GM19395 (cell line): ENCODE measurements around the gene MRTFB.

Source experiments
- ATAC-seq: cut with Tn5 transposase; IDR thresholded peaks from one replicate; pipeline ENCODE4 v1.9.1; 2021; ENCODE audit warnings: mild to moderate bottlenecking, moderate library complexity; ENCODE audit not compliant: unreplicated experiment

MRTFB gene

DNA sequence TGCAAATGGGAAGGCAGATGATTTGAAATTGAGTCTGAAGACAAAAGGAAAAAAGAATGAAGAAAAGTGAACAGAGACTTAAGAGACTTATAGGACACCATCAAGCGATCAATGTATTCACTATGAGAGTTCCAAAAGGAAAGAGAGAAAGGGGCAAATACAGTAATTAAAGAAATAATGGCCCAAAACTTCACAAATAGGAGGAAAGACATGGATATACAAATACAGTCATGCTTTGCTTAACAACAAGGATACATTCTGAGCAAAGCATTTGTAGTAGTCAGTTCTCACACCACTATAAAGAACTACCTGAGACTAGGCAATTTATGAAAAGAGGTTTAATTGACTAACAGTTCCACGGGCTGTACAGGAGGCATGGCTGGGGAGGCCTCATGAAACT is 152.5 kb downstream of the MRTFB start:
- ATAC-seq: no peak

DNA sequence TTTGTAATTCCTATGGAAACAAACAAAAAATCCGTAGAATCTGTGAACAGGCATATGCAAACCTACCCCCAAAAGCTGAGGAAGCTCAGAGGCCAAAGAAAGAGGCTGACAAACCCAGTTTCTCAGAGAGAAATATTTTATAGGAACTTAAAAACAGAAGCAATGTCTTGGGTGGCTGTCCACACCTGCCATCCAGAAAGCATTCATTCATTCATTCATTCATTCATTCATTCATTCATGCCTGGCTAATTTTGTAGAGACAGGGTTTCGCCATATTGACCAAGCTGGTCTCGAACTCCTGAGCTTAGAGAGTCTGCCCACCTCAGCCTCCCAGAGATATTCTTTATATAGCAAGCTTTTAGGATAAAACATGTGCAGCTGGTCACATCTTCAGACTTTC is 154.3 kb downstream of the MRTFB start:
- ATAC-seq: no peak

DNA sequence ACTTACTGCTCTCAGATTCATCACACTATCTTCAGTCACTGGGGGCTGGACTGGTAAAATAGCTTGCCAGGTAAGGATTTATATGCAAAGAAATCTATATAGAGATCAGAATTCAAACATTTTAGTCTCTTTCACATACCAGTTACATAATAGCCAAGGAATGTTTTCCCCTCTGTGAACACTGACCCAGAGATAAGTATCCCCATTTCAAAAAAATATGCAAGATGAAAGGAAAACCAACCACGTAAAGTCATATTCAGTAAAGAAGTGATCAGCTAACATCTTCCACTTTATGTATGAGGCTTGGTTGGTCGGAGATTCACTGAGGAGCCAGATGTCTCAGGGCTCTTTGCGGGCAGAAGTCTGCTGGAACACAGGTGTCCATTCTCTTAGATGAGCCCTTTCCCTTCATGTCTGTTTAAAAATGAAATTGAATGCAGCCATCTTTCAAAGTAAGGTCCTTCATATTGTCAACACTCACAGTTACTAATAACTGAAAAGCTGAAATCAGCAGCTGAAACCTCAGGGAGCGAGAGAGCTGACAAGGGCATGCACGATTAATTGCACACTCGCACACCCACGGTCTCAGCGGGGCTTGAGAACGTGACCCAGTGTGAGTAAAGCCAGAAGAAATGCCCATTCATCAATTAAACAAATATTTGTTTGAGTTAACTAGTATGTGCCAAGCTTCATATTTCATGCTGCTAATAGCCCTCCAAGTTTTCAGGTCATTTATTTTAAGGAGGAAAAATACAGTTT is 161.2 kb downstream of the MRTFB start:
- no peak for ATAC-seq

DNA sequence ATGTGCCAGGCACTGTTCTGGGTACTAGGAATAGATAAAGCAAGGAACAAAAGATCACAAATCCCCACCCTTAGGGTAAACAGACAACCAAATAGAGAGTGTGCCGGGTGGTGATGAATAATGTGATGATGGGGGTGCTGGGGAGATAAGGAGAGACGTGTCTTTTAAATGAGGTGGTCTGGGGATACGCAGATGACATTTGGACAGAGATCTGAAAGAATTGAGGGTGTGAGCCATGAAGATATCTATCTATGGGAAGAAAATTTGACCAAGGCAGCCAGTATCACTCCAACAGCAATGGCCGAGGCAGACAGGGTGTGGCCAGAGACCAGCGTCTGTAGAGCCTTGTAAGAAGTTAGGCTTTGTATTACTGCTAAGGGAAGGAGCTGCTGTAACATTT is 165.3 kb downstream of the MRTFB start:
- no peak for ATAC-seq

DNA sequence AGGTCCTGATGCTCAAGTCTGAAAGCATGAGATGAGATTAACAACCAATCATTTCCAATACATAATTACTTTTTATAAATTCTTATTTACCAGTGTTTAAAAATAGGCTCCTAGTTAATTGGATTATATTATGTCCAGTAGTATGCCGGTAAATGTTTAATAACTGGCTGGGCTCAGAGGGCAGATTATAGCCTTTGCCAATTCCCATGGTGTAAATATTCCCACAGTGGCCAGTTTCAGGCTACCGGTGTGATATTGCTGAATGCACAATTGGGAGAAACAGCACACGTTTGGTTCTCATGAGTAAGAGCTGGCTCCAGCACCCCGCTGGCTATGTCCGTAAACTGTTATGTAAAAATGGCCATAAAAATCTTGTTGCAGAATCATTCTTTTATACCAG is 167.6 kb downstream of the MRTFB start:
- no peak for ATAC-seq

DNA sequence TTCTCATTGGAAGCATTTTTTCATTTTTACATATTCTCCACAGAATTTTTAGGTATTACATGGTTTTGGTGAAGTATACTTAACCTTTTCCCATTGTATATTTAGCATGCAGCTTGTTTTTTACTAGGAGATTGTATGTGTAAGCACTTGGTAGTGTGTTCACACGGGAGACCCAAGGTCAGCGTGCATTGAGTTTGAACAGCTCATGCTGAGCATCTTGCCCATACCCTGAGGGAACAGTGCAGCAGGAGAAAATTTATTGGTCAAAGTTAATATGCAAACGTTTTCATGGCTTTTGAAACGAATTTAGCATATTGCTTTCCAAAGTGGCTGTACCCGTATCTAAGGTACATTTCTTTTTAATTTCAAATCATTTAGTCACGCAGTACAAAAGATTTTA is 168.7 kb downstream of the MRTFB start:
- ATAC-seq: no peak

DNA sequence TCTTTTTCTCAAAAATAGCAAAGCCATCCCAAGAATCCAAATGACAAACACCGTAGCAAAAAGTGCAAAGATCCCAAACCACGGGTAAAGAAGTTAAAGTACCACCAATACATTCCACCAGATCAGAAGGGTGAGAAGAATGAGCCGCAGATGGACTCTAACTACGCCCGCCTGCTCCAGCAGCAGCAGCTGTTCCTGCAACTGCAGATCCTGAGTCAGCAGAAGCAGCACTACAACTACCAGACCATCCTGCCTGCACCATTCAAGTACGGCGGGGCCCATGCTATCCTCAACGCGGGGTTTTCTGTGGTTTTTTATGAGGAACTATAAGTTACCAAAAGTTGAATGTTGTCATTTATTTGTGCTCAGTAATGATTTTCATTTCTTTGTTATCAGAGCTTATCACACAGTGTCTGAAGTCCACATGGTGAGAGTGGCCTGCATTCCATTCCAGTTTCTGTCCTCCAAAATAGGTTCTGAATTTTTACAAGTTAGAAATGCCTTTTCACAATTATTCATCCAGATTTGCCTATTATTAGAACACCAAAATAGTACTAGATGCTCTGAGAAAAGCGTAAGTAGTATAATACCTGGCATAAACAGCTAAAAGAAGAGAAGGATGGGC is 169.2 kb downstream of the MRTFB start:
- no peak for ATAC-seq

DNA sequence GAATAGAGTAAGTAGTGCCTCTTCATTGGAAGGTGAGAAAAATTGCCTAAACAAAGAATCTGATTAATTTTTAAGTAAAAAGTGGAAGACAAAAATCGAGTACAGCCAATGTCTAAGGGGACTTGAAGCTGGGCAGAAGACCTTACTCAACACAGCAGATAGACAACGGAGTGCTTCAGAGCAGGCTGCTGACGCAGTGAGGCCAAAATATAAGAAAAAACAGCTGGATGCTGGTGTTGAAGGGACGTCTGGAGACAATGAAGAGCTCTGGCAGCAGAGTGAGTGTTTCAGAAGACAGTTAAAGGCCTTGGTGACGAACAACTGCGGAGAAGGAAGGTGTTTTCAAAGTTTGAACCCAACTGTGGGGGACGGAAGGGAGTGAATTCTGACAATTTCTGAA is 169.8 kb downstream of the MRTFB start:
- no peak for ATAC-seq

DNA sequence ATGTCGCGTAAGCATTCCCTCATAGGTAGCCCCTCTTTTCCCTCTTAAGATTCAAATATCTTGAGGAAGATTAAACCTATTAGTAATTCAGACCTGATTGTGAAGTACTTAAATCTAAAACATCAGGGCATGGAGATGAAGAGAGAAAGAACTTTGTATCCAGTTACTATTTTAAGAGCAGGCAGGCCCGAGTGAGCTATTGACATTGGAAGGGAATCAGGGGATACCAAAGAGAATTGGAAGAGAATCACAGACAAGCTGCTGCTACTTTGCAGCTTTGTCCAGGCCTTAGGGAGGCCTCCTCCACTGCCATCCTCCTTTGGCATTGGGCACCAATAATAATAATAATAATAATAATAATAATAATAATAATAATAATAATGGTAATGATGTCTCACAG is 170.5 kb downstream of the MRTFB start:
- ATAC-seq: no peak

DNA sequence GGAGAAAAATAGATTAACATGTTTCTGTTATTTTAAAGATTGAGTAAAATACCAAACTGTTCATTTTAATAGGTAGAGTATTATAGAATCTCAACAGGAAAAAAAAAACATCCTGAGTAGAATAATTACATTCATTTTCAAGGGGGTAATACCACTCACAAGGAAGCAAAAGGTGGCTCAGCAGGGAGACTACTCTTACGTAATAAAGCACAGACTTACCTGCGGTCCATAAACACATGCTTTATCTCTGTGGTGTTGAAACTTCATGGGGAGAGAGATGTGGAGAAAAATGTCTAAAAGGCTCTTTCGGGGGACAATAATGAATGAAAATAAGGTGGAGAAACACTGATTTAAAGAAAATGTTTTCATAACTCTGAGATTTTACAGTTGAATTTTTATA is 171.7 kb downstream of the MRTFB start:
- ATAC-seq: no peak

DNA sequence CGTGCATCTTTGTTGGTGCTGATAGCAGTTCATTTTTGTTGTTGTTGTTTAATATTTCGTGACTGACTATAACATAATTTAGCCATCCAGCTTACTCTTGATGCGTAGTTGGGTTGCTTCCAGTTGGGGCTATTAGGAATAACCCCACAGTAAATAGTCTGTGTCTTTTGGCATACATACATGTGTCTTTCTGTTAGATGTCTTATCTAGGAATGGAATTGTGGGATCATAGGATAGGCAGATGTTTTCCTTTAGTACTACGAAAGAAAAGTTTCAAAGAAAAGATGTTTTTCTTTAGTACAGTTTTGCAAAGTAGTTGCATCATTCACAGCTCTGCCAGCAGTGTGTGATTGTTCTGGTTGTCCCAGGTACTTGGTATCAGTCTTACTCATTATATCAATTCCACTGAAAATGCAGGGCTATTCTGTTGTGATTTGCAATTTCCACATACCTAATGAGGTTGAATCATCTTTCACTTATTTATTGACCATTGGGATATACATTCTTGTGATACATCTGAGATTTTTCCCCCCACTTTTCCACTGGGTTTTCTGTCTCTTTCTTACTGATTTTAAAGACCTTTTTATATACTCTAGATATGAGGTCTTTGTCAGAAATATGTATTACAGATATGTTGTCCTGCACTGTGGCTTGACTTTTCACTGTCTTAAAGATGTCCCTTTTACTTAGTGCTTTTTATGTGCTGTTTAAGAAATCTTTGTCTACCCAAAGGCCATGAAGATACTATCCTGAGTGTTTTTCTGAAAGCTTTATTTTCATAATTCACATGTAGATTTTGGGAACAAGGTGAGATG is 173.3 kb downstream of the MRTFB start:
- no peak for ATAC-seq

DNA sequence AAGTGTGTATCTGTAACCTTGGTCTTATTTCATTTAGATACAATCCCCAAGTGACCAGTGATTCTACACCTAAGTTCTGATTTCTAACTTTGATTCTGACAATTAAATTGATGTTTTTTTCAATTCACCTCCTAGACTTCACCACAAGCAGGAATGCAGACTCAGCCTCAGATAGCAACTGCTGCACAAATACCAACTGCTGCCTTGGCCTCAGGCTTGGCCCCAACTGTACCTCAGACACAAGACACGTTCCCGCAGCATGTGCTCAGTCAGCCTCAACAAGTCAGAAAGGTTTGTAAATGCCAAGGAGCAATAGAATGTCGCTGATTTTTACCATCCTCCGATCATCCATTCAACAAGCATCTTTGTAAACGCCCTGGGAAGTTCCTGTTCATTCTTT is 177.7 kb downstream of the MRTFB start:
- ATAC-seq: no peak

DNA sequence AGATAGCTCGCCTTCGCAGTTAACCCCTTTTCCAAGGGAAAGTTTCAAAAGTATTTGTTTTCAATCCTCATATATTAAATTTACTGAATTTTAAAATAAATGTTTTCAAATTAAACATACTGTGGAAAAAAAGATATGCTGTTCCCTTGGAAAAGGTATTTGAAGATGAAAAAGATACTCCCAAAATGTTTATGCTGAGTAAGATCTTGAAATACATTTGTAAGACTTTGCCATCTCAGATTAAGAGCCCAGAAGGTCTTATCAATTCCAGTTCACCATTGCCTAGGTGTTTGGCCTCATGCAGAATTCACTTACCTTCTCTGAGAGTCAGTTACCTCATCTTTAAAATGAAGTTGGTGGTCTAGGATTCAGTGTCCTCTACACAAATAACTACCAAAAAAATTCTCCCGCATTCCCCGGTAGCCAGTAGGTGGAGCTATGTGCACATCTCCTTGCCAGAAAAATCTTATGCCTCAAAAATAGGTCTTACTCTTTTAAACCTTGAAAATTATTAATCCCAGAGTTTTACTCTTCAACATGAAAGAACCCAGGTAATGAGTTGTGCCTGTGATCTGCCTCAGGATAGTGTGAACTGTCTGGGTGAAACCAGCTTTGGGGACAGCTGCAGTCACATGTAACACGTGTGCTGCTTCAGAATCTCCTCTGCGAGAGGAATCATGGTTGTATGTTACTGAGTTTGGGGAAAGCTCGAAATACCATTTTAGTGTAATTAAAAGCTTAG is 178.3 kb downstream of the MRTFB start:
- no peak for ATAC-seq

DNA sequence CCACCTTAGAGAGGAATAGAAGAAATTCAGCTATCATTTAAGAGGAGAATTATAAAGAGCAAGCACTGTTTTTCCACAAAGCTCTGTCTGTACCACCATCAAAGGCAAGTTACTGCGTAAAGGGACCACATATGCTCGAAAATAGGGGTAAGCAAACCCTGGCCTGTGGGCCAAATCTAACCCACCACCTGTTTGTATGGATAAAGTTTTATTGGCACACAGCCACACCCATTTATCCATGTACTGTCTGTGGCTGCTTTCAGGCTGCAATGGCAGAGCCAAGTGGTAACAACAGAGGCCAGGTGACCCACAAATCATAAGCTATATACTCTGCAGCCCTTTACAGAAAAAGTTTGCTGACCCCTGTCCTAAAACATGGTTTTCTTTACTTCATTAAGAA is 180.3 kb downstream of the MRTFB start:
- ATAC-seq: no peak

DNA sequence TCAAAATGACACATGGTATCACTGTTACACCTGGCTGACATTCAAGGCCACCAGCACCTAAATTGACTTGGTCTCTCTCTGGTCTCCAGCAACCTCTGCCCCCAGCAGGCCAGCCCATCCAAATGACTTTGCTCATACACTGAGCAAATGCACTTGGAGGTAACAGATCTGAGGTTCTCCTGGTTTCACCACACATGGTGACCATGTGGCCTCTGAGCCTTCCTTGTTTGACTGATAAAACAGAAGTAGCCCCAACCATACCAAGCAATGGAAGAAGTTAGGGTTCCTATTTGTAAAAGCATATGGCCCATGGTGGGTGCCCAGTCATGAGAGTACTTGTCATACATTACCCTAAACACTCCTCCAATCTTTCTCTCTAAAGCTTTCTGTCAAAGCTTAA is 181.7 kb downstream of the MRTFB start:
- no peak for ATAC-seq

DNA sequence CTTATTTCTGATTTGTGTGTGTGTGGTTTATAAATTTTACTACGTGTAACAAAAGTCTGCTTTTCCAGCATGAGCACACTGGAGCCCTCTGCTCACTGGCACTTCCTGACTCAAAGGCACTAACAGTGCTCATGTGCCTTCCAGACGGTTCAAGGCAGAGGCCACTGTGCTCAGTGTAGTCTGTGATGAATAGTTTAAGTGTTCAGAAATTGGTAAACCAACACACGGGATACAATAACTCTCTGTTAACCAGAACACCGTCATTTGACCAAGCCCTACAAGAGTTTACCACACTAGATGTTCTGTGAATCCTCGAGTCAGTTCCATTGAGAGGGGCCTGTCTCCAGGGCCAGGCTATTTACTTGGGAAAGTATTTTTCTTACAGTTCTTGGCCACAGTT is 191.9 kb downstream of the MRTFB start:
- ATAC-seq: no peak

DNA sequence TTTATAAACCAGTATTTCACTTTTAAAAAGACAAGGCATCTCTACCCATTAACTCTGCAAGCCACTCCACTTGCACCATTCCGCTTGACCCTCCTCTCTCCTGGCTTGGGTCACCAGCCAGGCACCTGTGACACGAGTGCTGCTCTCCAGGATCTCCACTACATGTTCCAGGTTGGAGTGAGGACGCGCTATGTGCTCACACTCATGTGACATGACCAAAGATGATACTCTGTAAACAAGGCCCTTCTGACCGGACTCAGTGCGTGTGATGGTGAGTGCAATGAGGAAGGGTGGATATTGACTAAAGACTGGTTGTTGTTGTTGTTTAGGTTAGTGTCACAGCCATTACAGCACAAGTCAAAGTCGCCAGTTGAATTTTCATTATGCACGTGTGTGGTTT is 192.7 kb downstream of the MRTFB start:
- ATAC-seq: no peak

DNA sequence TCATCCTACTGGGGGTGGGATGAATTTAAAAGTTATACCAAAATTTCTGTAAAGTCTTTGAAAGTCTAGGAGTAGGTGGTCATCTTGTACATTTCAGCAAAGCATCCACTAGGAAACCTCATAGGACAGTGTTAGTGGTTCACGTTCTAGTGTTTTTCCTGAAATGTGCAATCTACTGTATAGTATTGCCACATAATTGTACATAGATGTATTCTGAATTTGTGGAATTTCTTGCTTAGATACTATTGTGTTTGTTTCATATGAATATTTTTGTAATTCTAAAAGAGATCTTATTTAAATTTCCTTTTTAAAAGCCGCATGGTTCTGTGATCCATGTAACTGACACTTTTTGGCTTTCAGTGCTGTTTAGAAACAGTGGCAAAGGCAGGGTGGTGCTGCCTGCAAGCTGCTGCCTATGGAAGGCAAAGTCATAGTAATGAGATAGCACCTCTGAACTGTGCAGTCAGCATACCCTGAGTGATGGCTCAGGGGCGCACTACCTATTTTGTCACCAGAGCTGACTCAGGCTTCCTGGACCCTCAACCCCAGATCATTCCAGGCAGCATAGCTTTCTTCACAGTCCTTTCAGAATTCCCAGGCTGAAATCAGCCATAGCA is 193.3 kb downstream of the MRTFB start:
- ATAC-seq: no peak

DNA sequence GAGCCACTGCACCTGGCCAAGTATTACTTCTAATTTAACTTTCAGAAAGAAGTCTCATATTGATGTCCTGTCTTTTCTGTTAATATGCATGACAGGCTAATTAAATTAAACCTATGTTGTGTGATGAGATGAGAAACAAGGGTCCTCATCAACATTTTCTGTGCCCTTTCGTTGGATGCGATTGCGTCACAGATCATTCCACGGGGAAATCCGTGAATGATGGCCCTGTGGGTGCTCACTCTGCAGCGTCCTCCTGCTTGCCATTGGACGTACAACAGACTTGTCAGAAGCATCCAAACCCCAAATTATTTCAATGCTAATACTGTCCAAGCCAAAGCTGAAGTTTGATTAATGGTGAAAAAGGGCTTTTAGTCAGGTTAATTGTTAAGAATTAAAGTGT is 197.0 kb downstream of the MRTFB start:
- no peak for ATAC-seq

DNA sequence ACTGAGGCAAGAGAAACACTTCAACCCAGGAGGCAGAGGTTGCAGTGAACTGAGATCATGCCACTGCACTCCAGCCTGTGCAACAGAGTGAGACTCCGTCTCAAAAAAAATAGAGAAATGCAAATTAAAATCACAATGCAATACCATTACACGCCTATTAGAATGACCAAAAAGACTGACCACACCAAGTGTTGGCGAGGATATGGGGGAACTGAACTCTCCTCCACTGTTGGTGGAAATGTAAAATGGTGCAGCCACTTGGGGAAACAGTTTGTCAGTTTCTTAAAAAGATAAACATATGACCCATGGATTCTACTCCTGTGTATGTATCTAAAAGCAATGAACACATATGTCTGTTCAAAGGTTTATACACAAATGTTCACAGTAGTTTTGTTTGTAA is 204.8 kb downstream of the MRTFB start:
- no peak for ATAC-seq

DNA sequence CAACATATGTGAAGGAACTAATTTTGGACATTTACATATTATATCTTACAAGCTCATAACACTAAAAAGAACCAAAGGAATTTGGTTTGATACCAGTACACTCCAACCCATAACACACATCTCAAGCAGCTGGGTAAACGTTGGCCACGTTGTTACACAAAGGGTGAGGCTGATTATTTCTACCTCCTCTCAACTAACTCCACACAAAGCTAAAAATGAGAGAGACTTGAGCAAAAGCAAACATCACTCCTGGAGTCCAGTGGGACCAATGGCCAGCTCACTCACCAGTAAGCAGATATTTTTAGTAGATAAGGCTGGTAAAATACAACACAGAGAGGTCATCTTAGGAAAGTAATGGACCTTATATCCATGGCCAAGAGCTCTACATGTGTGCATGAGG is 207.6 kb downstream of the MRTFB start:
- no peak for ATAC-seq
